Sigmoid colon (tissue), 7 donors: ENCODE measurements around the gene SLC25A19. TPM values are rescaled to one million over a fixed set of nuclear protein-coding genes. Genes with fewer than 3 reads are reported as not detected.
"Not testable (repeated sequence)": the region's sequence is repeated elsewhere in the genome, so short reads cannot be mapped to it uniquely, and the experiment has no call there.

Experiments used
- DNase-seq: peaks from one replicate; pipeline ENCODE4 v3.0.0-alpha.2; 2019
- H3K27ac ChIP-seq, 4 donors: fragments of 200-600 bp; sonication (generic); one replicate each; pipeline ENCODE4 v1.5.1; 2016 to 2019; ENCODE audit warnings: mild to moderate bottlenecking in 1 of 4
- H3K27me3 ChIP-seq, 3 donors: fragments of 200-600 bp; sonication (generic); one replicate each; pipeline ENCODE4 v1.5.1; 2019; ENCODE audit warnings: mild to moderate bottlenecking in 1 of 3
- H3K36me3 ChIP-seq, 4 donors: fragments of 200-600 bp; sonication (generic); one replicate each; pipeline ENCODE4 v1.5.1; 2016 to 2019
- H3K4me1 ChIP-seq, 4 donors: fragments of 200-600 bp; sonication (generic); one replicate each; pipeline ENCODE4 v1.5.1; 2017 to 2019
- H3K4me3 ChIP-seq, 4 donors: fragments of 200-600 bp; sonication (generic); one replicate each; pipeline ENCODE4 v1.5.1; 2017 to 2019; ENCODE audit warnings: mild to moderate bottlenecking in 2 of 4, moderate library complexity in 1 of 4
- H3K9me3 ChIP-seq, 4 donors: fragments of 200-600 bp in 3 of 4; sonication (generic) in 3 of 4; one replicate each; pipeline versions ENCODE4 v1.5.1 to v1.6.1; 2013 to 2019
- CTCF ChIP-seq, 4 experiments: fragments of 450-650 bp in 3 of 4; fragments of 200-600 bp in 1 of 4; IDR thresholded peaks; one replicate each; pipeline ENCODE4 v1.5.1; 2016 to 2019; ENCODE audit warnings: antibody characterized with exemption in 4 of 4, mild to moderate bottlenecking in 3 of 4, moderate library complexity in 2 of 4
- EP300 ChIP-seq, 4 donors: sonication (generic); formaldehyde crosslinking; IDR thresholded peaks; one replicate each; pipeline ENCODE4 v1.6.1; 2017; ENCODE audit warnings: antibody characterized with exemption in 4 of 4
- POLR2A ChIP-seq, 2 donors: fragments of 450-650 bp; IDR thresholded peaks; one replicate each; pipeline ENCODE4 v1.6.1; 2016; ENCODE audit warnings: antibody characterized with exemption in 2 of 2, mild to moderate bottlenecking in 2 of 2, moderate library complexity in 2 of 2
- POLR2AphosphoS5 ChIP-seq, 4 donors: sonication (generic); formaldehyde crosslinking; IDR thresholded peaks; one replicate each; pipeline ENCODE4 v1.6.1; 2017; ENCODE audit warnings: antibody characterized with exemption in 4 of 4
- WGBS, 2 donors: extraction: QIAGEN DNeasy Blood & Tissue Kit; methylation state at CpG; one replicate each; pipeline ENCODE4 v1.1.7; 2013; 5-methylcytosine and 5-hydroxymethylcytosine counted together
- intact Hi-C: fragments of 100-400 bp; cut with DNase I; formaldehyde crosslinking; loops from one replicate; pipeline ENCODE4 v1.15.1; 2023
- polyA plus RNA-seq, 3 donors: library from polyadenylated mRNA; stranded (reverse); fragments of 200-250 nt; gene quantifications; one replicate each; pipeline ENCODE4 v1.2.3, GENCODE V29; 2013
- total RNA-seq, 4 donors: library from RNA; depleted of rRNA; stranded (reverse); fragments of >200 nt; gene quantifications; one replicate each; pipeline ENCODE4 v1.1.0, GENCODE V29; 2016
- donor health status: healthy with polysubstance abuse.
- donor health status: Bipolar disorder and iron deficiency.
- donor health status: healthy.

Gene SLC25A19
- total and polyA plus RNA-seq, 7 donors = 5.4 to 20.1 (median 13.8) TPM

GRCh38 chr17:75300280-75300679 is 11.0 kb upstream of the SLC25A19 start:
- H3K36me3 ChIP-seq = no peaks in the 10 kb centered on the region
- no peaks in the 10 kb centered on the region for H3K27me3 ChIP-seq
- DNase-seq = no peak
- 79 to 80% methylated on average over 7 of the region's 7 CpGs for WGBS, 2 donors
- no peaks in the 10 kb centered on the region for H3K9me3 ChIP-seq
- H3K27ac ChIP-seq = no peak overlapping the region
- intact Hi-C loops = no loop called here
- H3K4me3 ChIP-seq = no peak overlapping the region
- no peak for TF ChIP-seq POLR2A (IDR thresholded peaks at IDR 0.05)
- no peak for TF ChIP-seq POLR2AphosphoS5 (IDR thresholded peaks at IDR 0.05)
- no peak for TF ChIP-seq EP300 (IDR thresholded peaks at IDR 0.05)
- TF ChIP-seq CTCF (IDR thresholded peaks at IDR 0.05) = no peak
- H3K4me1 ChIP-seq = no peaks in the 10 kb centered on the region

- peak overlapping the region; percentile 31 to 64 (median 49) for H3K27ac ChIP-seq
- intact Hi-C loops = no loop called here
- peaks cover 0 to 1% (median 0%) of the 10 kb centered on the region in 4 donors for H3K4me1 ChIP-seq
- H3K9me3 ChIP-seq = no peaks in the 10 kb centered on the region
- TF ChIP-seq POLR2A (IDR thresholded peaks at IDR 0.05) = no peak
- peak in 1 of 4 donors; percentile 20 for TF ChIP-seq POLR2AphosphoS5 (IDR thresholded peaks at IDR 0.05)
- no peaks in the 10 kb centered on the region for H3K27me3 ChIP-seq
- no peaks in the 10 kb centered on the region for H3K36me3 ChIP-seq
- WGBS, 2 donors = 53 to 78% methylated on average over 8 of the region's 8 CpGs
- no peak for DNase-seq
- no peak overlapping the region for H3K4me3 ChIP-seq
Measured at GRCh38 chr17:75295201-75296158, 6.2 kb upstream of the SLC25A19 start.

GRCh38 chr17:75292810-75293448 is 3.7 kb upstream of the SLC25A19 start:
- peaks cover 0 to 15% (median 5%) of the 10 kb centered on the region in 4 donors for H3K4me1 ChIP-seq
- H3K9me3 ChIP-seq, H3K27me3 ChIP-seq, H3K36me3 ChIP-seq, H3K4me3 ChIP-seq, DNase-seq, intact Hi-C loops: not testable (repeated sequence)
- WGBS, 2 donors = 82 to 87% methylated on average over 16 of the region's 16 CpGs
- peak overlapping the region in 1 of 4 donors; percentile 29 for H3K27ac ChIP-seq

- Histone ChIP-seq H3K36me3 (peaks cover 0 to 18% (median 3%) of the 10 kb centered on the region in 4 donors), H3K4me3 (peak overlapping the region; percentile 65 to 78 (median 74)), H3K9me3 (no peaks in the 10 kb centered on the region), H3K27me3 (no peaks in the 10 kb centered on the region), H3K4me1 (peaks cover 0 to 15% (median 5%) of the 10 kb centered on the region in 4 donors), H3K27ac (peak overlapping the region; percentile 90 to 97 (median 94))
- TF ChIP-seq CTCF (IDR thresholded peaks at IDR 0.05) (no peak), POLR2A (IDR thresholded peaks at IDR 0.05) (no peak), POLR2AphosphoS5 (IDR thresholded peaks at IDR 0.05) (no peak), EP300 (IDR thresholded peaks at IDR 0.05) (no peak)
- intact Hi-C loops = loop anchor here (2.0 to 10.0 kb wide), 3 partner anchors 19 to 295 kb away; partner anchors contain the start of genes CASKIN2, MIF4GD, MYO15B and TSEN54
- DNase-seq = peak; percentile 84
- WGBS, 2 donors = 2% methylated on average over 26 of the region's 26 CpGs
Measured at GRCh38 chr17:75289832-75290337, 652 bp upstream of the SLC25A19 start.

GRCh38 chr17:75288770-75289114 is 491 bp downstream of the SLC25A19 start:
- no peak for DNase-seq
- Histone ChIP-seq H3K9me3 (no peaks in the 10 kb centered on the region), H3K27me3 (no peaks in the 10 kb centered on the region), H3K27ac (peak overlapping the region; percentile 90 to 97 (median 94)), H3K4me3 (peak overlapping the region; percentile 65 to 78 (median 74)), H3K36me3 (peaks cover 0 to 18% (median 3%) of the 10 kb centered on the region in 4 donors), H3K4me1 (peaks cover 0 to 15% (median 5%) of the 10 kb centered on the region in 4 donors)
- intact Hi-C loops = loop anchor here (2.0 to 10.0 kb wide), 3 partner anchors 18 to 296 kb away; partner anchors contain the start of genes CASKIN2, MIF4GD, MYO15B and TSEN54
- WGBS, 2 donors = 0 to 1% methylated on average over 14 of the region's 14 CpGs
- no peak for TF ChIP-seq EP300 (IDR thresholded peaks at IDR 0.05)
- no peak for TF ChIP-seq POLR2AphosphoS5 (IDR thresholded peaks at IDR 0.05)
- TF ChIP-seq CTCF (IDR thresholded peaks at IDR 0.05) = no peak
- TF ChIP-seq POLR2A (IDR thresholded peaks at IDR 0.05) = no peak
